Stimulated activated CD8-positive, alpha-beta memory T cell treated with anti-CD3 and anti-CD28 coated beads, Interleukin-15, amount 100 ng/mL, for 4 hours (primary cell): ENCODE measurements around the gene HOXA7.

Experiments
- DNase-seq, 2 donors: peaks; one replicate each; pipeline ENCODE4 v3.0.0-alpha.2; 2020; ENCODE audit warnings: low read depth in 2 of 2

The HOXA7 gene

DNA sequence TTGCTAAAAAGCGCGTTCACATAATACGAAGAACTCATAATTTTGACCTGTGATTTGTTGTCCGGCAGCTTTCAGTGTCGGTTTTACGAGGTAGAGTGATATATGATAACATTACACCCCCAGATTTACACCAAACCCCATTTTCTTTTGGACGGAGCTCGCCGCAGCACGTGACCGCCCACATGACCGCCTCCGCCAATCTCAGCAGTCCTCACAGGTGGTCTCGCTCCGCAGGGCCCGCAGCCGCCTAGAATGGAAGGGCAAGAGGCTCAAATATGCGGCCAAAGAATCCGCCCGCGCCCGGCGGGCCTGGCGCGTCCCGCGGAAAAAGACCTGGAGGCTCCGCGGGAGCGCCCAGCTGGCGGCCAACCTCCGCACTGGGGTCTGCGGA lies at the start of gene HOXA7:
Gene HOXA7 (minus strand): TSS at position 168 of the 391 bp plus-strand sequence. CDS start 130 bp downstream, at position 38.
- DNase-seq = no peak

DNA sequence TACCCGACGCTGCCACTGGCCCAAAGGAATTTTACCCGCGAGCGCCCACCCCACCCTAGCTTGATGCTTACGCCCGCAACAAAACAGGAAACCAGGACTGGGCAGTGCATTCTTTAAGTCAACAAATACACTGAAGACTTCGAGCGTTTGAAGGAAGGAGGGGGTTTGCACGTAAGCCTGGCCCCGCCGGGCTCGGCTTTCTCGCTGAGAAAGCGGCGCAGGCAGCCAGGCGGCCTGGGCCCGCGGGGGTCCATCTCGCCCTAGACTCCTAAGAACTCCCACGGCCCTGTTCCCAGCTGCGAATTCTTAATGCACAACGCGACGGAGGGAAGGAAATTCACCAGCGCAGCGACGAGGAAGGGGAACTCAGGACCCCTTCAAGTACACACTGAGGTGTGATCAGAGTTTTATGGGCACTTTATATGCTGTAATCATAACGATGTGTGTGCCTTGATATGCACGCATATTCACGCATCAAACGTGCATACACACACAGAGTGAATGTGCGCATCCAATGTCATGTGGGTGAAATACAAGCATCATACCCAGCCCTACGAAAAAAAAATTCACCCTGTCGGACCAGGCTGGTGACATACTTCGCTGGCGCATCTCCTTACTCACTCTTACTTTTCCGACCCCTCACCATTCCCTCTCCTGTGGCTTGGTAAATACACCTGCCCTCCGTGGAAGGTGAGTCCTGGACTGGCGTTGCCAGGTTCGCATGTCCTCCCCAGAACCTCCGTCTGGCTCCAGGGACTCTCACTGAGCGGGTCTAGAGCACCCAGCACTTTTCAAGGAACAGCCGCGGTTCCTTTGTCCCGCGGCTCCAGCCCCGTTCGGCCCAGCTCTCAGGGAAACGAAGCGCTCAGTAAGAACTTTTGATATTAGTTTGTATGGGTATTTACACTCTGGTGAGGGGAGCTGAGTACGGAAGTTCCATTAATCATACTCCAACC lies 49.1 kb upstream of the HOXA7 start:
- no peak for DNase-seq

DNA sequence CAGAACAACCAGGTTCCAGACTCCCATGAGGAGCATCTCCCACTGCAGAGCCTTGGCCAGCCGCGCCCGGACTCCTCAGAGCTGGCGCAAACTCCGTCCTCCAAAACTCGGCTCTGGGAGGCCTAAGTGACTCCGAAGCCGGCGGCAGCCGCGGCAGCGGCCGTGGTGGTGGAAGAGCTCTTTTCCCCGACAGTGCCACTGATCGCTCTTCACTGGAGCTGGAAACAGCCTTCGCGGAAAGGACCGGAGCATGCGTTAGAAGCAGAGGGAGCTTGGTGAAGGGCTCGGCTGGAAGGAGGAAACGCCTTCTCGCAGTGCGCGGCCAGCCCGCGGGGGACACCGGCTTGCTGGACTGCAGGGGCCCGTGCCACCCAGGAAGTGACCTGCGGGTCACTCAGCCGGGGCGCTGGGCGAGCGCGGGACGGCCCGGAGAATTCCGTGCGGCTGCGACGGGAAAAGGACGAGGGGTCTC lies 48.4 kb upstream of the HOXA7 start:
- DNase-seq = no peak

DNA sequence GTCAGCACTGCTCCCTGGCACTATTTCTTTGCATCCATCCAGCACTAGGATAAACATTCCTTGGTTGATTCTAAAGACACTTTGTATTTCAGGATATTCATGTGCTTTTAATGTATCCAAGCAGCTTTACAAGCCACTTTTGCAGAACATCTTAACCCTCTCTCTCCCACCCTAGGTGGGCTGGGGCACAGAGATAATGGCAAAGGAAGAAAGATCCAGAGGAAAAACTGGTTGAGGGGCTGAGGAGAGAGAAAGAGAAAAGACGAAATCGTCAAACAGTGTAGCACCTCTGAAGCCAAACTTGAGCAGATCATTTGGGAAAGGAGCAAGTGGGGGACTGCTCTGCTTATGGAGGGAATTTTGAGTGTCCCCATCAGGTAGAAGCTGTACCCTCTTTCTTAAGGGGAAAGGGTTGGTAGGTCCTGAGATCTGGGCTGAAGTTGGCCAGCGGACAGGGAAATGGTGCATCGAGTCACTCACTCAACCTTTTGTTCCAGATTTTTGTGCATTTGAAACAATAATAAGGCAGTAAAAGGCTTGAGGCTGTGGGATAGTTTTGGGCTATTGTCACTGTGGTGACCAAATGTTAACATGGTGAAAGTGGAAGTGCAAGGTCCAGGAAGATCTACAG lies 47.6 kb upstream of the HOXA7 start:
- no peak for DNase-seq

DNA sequence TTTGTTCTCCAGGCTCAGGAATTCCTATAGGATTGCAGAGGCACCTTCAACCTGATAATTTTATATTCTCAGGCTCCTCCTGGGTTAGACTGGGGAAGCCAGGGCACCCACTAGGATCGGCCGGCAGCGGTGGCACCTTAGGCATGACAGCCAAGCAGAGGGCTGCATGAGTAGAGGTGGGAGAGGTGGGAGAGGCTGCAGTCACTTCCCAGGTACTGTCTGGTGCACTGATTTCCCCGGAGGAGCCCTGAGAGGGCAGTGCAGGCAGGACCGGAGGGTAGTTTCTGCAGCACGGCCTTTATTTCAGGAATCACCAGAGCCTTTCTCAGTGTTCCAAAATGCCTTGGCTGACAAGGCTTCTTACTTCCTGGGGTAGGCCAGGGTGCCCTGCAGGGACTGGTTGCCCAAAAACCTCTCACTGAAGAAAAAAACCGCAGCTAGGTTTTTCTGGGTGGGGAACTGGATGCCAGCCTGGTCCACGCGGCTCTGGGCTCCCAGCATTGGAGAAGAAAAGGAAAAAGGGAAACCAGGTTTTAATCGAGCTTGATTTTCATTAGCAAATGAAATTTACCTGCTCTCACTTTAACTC lies 47.0 kb upstream of the HOXA7 start:
- DNase-seq = no peak

DNA sequence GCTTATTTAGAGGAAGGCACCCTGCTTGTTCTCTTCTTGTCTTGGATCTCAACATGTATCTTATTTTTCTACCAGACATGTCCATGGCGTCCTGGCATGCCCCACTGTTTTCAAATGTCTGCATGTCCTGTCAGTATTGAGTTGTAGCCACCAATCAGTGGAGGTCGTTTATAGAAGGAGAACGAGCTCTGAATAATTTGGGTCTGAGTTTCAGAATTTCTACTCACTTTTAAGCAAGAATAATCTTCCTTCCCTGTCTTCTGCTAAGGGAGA lies 46.3 kb upstream of the HOXA7 start:
- no peak for DNase-seq

DNA sequence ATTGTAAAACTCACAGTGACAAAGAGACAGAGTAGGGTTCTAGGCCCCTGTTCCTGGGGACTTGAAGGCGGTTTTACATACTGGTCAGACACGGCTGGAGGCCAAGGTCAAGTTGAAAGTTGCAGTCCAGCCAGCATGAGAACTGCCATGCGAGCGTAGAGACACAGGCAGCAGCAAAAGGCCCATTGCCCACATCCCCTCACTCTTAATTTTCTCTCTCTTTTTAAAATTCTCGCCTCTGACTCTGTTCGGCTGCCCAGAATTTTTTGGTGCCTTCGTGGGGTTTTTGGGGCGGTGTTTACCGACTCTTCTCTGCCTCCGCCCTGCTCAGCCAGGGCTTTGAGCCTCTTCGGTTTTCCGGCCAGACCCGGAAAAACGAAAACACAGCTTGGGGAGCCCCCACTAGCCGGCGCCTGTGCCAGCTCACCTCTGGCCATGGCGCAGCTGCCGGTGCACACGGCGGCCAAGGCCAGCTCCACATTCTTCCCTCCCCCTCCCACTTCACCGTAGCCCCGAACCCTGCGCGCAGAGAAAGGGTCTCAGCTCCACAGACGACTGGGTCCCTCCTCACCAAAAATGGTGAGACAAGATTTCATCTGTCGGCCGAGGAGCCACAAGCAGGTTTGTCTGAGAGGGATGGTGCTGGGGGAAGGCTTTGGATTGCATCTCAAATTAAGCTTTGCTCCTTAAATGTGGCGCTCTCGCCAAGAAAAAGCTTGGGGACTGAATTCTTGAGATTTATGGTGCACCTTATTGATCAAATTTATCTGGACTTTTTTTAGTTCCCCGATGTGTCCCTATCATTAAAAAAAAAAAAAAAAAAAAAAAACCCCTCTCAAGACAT lies 45.8 kb upstream of the HOXA7 start:
- no peak for DNase-seq

DNA sequence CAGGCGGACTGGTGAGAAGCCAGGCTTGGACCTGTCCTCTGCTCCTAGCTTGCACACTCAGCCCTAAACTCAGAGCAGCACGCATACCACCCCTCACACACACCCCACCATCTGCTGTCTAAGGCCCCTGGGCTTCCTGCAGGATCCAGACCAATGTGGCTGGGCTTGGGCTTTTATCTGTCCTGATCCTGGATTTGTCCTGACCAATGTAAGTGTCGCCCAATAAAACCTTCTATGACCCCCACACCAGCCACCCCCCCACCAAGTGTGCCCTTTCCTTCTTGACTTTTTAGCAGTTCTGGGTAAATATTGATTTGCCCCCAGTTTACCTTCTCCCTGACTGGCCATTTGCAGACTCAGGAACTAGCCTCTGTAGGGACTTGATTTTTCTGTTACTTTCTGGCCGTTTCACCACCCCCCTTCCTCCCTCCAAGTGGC lies 45.1 kb upstream of the HOXA7 start:
- DNase-seq = no peak

DNA sequence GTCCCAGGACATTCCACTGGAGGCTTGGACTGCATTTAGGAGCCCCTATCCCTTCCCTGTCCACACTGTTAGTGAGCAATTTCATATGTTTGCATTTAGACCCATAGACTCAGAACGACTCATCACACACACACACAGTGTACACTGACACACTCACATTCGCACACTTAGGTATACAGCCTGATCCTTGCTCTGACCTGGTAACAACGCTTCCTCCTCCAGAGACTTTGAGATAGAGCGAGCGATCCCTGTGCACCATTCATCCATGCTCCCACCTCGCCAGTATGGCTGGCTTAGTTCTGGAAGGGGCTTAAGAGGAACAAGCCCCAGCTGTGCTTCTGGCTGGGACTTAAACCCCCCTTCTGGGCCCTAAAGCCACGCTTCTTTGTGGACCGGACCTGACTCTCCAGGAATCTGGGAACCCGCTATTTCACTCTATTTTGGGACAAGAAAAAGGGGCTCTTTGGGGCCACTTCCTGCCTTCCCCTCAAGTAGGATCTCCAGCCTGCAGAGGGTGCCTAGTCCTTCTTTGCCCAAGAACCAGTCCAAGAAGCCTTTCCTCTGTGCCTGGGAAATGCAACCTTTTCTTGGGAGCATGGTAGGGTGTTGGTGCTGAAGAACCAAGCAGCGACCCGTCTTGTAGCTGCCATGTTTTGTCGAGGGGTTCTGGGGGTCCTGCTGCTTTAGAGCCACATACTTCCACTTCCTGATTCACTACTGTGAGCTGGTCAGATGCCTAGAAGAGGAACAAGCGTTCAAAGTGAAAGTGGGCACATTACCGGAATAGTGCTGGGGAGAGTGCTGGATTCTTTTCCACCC lies 44.5 kb upstream of the HOXA7 start:
- no peak for DNase-seq

DNA sequence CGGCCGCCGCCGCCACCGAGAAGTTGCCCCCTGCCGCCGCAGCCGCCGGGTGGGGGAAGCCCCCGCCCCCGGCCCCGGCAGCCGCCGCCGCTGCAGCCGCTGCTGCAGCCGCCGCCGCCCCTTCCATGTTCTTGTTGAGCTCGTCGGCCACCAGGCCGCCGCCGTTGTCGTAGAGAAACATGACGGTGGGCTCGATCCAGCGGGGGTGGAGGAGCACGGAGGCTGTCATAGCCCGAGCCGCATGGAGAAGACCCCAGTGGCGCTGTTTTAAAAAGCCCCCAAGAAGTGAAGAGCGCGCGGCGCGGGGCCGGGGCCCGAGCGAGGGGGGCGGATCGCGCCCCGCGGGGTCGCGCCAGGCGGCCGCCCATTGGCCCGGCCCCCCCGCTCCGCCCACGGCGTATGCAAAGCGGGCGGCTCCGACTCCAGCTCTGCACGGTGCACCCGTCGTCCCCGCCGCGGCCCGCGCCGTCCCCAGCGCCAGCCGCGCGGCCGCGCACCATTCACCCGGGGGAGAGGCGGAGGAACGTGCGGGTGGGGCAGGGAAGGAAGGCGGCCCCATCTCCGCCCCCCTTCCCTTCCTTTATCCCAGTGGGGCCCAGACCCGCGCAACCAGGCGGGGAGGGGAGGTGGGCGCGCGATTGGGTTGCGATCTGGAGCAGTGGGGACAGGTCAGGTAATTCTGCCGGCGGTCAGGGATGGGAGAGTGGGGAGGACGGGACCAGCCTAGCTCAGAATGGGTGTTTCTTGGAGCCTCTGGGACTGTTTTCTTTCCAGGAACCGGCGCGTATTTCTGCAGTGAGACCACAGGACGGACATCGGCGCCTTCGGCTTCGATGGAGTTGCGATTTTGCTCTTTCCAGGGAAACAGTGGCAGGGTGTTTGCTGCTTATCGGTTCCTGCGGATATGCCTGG lies 43.6 kb upstream of the HOXA7 start, which contains the start of gene HOXA13:
Gene HOXA13 (minus strand): TSS at position 243 of the 912 bp plus-strand sequence. CDS start 14 bp downstream, at position 229.
- no peak for DNase-seq

DNA sequence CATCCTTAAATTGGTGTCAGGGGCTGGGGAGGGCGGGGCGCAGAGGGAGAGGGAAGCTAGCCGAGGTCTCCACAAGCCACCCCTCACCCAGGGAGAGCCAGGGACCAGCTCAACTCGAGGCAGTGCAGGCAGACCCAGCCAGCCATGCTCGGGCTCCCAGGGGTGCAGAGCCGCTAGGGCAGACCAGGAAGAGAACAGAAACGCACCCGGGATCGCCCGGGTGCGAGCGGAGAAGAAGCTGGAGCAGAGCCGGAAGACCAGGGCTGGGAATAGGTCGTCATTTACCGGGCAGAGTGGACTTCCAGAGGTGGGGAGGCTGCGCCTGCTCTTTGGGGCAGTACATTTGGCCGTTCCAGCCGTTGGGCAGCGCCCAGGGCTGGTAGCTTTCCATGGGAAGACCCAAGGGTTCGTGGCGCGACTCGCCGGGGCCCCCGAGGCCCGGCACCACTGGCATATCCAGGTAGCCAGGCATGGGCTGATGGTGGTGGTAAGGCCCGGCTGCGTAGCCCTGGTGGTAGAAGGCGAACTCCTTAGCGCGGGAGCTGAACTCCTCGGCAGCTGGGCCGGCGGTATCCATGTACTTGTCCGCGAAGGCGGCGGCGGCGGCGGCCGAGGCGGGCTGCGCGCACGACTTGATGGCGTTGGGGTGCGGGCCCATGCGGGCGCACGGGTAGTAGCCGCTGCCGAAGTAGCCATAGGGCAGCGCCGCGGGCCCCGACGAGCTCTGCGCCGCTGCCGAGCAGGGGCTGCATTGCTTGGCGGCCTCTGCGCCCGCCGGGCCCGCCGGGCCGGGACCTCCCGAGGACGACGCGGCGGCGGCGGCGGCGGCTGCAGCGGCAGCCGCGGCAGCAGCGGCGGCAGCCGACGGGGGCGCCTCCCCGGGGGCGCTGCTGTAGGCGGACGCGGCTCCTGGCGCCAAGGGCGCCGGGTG lies 42.7 kb upstream of the HOXA7 start:
- DNase-seq = no peak

DNA sequence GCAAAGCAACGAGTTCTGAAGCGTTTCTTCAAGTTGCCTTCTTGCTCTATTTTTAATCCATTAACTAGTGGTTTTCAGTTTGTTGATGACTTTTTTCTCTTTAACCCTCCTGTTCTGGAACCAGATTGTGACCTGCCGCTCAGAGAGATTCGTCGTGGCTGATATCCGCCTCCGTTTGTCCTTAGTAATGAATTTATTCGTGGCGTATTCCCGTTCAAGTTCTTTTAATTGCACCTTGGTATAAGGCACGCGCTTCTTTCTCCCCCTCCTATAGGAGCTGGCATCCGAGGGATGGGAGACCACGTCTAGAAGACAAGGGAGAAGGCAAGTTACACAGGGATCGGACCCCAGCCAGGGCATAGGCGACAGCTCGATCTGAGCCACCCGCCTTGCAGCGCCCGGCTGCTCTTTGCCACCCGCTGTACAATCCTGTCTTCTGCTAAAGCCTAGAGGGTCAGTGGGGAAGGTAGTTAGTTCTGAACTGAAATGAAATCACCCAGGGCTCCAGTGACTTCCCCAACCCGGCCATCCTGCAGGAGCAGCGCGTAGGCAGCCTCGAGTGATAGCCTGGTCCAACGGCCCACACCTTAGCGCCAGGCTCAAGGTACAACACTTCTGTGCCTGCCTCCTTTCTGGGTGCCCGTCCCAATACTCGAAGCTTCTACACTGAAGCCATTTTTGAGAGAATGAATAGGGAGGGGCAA lies 41.8 kb upstream of the HOXA7 start:
- no peak for DNase-seq

DNA sequence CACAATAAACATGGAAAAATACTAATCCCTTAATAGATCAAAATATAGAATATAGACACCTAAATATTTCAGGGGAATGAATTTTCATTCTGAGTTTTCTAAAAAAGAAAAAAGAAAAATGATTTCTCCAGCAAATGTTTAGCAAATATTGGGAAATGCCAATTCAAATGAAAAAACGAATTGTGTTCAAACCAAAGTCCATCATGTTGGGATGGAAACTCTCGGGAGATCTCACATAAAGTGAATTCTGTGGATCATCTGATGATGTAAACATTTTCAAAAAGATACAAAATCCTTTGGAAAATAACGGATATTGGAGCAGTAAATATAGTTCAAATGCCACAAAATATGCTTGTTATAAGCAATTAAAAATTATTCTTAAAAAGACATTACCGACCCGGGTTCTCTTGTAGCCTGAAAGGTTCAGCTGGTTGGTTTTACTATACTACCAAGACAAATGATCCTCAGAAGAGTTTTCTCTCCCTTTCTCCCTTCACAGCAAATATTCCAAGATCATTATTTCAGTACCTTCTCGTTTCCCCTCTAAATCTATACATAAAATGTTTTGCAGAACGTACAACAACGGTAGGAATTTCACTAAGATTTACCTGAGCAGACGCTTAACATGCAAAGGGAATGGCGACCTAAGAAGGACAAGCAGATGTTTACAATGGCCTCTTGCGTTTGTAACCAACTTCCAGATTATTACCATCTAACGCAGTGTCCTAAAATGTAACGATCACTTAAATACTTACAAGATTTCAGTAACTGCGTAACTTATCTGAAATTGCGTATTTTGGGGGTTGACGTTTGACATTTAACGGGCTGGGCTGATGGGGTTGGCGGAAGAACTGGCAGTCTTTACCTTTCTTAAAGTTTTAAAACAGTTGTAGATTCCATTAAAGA lies 40.9 kb upstream of the HOXA7 start:
- no peak for DNase-seq

DNA sequence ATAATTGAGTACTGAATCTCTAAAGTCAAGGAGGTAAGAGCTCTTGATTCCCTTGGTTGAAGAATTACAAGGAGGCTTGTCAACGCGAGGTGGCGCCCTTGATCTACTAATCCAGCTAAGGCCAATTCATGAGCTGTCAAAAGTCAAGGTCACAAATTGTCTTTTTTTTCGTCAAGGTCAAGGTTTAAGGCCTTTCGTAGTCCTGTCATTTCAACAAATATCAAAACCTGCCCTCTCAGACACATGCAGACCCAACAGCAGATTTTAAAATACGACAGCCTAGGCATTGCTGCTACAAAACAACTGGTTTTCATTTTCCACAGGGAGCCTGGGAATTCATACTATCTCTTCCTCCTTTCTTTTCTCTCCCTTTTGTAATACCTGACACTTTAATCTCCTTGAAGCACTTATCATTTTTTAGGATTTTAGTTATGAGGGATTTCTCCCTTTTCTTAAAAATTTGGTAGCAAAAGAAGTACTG lies 39.9 kb upstream of the HOXA7 start:
- peak; percentile 44 to 70 for DNase-seq

DNA sequence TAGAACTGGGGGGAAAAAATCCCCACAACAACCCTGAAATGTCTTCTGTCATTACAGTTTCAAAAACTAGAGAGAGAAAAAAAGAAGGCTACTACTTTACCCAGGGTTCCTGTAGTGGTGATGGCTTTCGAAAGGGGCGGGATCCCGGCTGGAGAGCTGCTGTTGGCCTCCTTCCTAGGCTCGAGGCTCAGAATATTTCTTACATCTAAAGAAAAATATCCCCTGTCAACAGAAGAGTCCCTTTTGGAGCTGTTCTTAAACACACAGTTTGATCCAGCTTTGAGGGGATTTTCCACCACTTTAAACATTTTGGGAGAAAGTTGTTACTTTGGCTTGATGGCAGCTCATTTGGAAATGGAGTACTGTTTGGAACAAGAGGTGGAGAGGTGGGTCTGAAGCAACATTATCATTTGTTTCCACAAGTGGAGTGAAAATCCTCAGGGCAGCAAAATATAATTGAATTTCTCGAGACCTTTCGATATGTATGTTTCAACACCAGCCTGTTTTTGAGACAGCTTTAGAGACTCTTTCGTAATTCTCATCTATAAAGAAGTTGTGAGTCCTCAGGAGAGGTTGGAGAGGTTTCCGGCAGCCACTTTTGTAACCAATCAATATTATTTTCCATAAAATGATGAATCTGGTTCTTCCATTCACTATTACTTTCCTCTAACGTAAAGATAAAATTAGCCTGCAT lies 38.4 kb upstream of the HOXA7 start:
- no peak for DNase-seq

DNA sequence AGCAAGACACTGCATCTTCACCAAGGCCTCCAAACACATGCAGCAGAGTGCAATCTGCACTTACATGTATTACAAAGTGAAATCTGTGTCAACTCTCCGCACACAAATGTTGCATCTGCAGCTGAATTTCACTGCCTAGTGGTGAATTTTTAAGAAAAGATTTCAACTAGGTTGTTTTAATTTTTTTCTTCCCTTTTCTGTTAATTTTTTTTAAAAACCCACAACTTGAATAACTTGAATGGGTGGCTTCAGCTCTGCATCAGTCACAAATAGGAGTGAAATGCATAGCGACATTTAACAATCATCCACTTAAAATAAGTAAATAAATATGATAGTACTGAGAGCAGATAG lies 37.5 kb upstream of the HOXA7 start:
- no peak for DNase-seq
